GM21529 (cell line): ENCODE measurements around the gene LTF.
"Not testable (repeated sequence)": the region's sequence is repeated elsewhere in the genome, so short reads cannot be mapped to it uniquely, and the experiment has no call there.

Source experiments
- ATAC-seq: cut with Tn5 transposase; IDR thresholded peaks from one replicate; pipeline ENCODE4 v1.9.1; 2021; ENCODE audit not compliant: unreplicated experiment

Gene LTF

GRCh38 chr3:46464326-46465195, at the start of gene LTF:
Gene LTF (minus strand): TSS chr3:46464905. CDS start chr3:46464867, 38 bp downstream.
- no peak for ATAC-seq

GRCh38 chr3:46512191-46512749, 47.6 kb upstream of the LTF start:
- ATAC-seq = no peak

- no peak for ATAC-seq
These were observed 45.0 kb upstream of the LTF start for GRCh38 chr3:46509661-46510187.

- ATAC-seq = no peak
These were observed 44.3 kb upstream of the LTF start for GRCh38 chr3:46508850-46509591.

- no peak for ATAC-seq
These were observed 41.8 kb upstream of the LTF start for GRCh38 chr3:46506526-46506925.

GRCh38 chr3:46505953-46506352, 41.2 kb upstream of the LTF start:
- no peak for ATAC-seq

- no peak for ATAC-seq
These were observed 40.1 kb upstream of the LTF start for GRCh38 chr3:46504789-46505188.

- no peak for ATAC-seq
These were observed 38.6 kb upstream of the LTF start for GRCh38 chr3:46503200-46503874.

GRCh38 chr3:46501702-46502101, 37.0 kb upstream of the LTF start:
- no peak for ATAC-seq

- ATAC-seq = peak; percentile 55
These were observed 36.2 kb upstream of the LTF start for GRCh38 chr3:46500656-46501635.

GRCh38 chr3:46498916-46499519, 34.3 kb upstream of the LTF start:
- ATAC-seq = no peak

- no peak for ATAC-seq
These were observed 33.0 kb upstream of the LTF start, which contains the start of gene RTP3 for GRCh38 chr3:46497556-46498265. Gene RTP3 (plus strand): TSS chr3:46497976. CDS start chr3:46498063, 87 bp downstream.

- no peak for ATAC-seq
These were observed 32.2 kb upstream of the LTF start for GRCh38 chr3:46496746-46497555.

- no peak for ATAC-seq
These were observed 31.3 kb upstream of the LTF start for GRCh38 chr3:46495901-46496456.

- not testable (repeated sequence) for ATAC-seq
These were observed 29.8 kb upstream of the LTF start for GRCh38 chr3:46494491-46494890.

GRCh38 chr3:46492890-46493547, 28.3 kb upstream of the LTF start:
- no peak for ATAC-seq
